CD4-positive, alpha-beta T cell treated with Interleukin-17A for 1 hour (primary cell): ENCODE results near the gene CTU1.

Source experiments
- DNase-seq: peaks from one replicate; pipeline ENCODE4 v3.0.0-alpha.2; 2020

Gene CTU1

DNA sequence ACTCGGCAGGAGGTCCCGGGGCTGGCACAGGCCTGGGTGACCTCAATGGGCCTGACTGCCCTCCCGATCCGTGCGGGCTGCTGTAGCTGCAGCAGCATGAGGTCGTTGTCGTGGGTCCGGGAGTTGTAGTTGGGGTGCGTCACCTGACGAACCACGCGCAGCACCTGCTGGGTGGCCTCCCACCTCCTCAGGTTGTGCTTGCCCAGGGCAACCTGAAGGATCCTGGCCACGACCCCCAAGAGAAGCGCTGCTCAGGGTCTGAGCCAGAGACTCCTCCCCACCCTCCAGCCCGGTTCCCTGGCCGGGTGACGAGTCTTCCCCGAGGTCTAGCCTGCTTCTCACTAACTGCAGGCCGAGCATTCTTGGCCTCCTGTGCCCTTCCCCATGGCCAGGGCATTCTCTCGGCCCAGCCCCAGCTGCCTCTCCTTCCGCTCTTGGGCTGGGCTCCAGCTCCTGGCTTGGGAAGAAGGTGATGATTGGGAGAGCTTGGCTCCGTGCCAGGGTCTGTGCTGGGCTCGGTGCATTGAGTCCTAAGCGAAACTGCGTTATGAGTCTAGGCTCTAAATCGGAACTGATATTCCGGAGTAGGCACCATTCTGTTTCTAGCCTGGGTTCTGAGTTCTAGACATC is 28.6 kb downstream of the CTU1 start:
- DNase-seq, result no peak

DNA sequence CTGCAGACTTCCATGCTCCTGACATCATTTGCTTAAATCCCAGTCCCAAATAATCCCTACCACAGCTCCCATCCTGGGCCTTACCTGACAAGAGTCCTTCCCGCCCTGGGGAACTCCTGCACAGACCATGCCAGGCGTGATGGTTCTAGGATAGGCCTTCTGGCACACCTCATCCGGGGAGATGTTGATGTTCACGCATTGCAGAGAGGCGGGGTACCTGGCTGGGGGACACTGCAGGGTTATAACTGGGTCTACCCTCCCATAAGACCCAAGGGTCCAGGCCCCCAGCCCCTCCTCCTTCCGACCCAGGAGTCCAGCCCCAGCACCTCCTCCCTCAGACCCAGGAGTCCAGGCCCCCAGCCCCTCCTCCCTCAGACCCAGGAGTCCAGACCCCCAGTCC is 29.5 kb downstream of the CTU1 start:
- no peak for DNase-seq

DNA sequence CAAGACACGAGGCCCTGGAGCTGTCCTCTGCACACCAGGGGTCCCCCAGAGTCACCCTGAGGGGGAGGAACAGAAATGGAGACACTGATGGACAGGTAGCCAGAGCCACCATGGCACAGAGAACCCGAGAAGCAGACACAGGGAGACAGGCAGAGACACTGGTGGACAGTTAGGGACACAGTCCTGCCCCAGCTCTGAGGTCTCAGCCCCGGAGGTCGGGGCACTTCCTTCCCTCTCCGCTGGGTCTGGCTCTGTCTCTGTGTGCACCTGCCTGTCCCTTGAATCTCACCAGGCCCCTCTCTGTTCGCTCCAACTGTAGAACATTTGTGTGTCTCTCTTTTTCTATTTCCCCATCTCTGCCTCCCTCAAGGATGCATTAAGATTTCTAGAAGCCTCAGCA is 30.1 kb downstream of the CTU1 start:
- no peak for DNase-seq

DNA sequence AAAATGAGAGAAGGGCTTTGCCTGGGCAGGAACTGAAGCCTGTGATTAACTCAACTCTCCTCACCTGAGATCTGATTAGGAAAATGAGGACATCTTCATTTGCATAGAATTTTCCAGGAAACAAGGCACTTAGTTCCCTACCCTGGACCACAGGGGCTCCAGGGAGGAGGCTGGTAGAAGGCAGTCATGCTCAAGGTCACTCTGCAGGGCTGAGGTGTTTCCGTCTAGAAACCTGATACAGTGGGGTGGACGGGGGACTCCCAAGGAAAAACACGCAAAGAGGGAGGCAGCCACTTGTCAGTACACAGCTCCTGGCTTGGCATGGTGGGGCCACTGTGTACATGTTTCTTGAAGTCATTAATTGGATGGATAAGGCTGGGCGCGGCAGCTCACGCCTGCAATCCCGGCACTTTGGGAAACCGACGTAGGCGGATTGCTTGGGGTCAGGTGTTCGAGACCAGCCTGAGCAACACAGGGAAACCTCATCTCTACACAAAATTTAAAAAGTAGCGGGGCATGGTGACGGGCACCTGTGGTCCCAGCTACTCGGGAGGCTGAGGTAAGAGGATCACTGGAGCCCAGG is 31.5 kb downstream of the CTU1 start:
- no peak for DNase-seq

DNA sequence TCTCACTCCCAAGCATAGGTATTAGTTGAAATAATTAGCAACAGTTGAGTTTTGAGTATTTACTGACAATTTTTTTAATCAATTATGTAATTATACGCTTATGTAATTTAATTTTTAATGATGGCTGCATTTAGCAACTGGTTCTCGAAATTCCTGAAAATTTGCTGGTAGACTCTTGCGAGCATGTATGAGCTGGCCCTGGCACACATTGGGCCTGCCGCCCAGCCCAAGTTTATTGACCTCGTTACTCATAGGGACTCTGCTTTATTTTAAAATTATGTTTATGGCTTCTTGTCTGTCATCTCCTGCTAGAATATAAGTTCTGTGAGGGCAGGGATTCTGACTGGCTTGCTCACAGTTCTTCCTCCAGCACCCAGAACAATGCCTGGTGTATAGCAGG is 32.2 kb downstream of the CTU1 start:
- no peak for DNase-seq

DNA sequence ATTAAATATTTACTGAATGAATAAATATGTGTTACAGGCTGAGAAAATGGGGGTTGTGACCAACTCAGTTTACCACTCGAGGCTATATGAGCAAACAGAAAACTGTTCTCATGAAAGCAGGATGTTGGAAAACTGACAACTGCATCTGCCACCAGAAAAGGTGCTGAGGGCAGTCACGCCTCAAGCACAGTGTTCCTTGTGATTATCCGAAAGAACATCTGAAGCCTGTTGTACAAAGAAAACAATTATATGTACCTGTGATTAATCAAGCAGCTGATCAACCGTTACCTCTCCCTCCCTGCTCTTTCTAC is 37.2 kb downstream of the CTU1 start:
- no peak for DNase-seq

- no peak for DNase-seq
Observed at GRCh38 chr19:51070334-51071094, 37.7 kb downstream of the CTU1 start.

GRCh38 chr19:51066393-51067186 is 41.6 kb downstream of the CTU1 start:
- DNase-seq, result no peak

DNA sequence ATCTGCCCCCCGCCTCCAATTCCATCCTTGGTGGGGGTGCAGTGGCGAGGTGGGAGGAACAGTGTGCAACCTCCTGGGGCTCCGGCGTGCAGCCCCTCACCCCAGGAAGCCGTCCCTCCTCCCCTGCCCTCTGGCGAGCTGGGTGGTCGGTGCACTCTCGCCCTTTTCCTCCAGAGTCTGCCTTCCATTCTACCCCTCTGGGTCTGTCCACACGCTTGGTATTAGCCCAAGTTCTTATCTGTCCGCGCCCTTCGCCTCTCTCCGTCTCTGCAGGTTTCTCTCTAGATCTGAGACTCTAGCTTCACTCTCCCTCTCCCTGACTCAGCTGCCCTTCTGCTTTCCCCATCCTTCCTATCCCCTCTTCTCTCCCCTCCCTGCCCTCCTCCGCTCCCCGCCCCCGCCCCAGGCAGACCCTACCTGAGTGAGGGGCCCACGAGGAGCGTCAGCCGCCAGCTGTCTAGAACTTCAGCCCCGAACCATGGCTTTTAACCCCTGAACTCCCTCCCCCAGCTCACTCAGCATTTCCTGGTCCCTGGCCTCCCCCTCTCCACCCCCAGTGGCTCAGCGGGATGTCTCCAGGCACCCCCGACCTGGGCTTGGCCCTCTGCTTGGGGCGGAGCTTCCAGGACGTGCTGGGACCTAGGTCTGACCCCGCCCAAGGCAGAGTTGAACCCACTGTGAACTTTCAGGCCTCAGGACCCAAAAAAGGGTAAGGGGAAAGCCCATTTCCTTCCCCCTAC is 42.8 kb downstream of the CTU1 start:
- no peak for DNase-seq

- no peak for DNase-seq
Observed at GRCh38 chr19:51064534-51065220, 43.5 kb downstream of the CTU1 start, which contains the start of gene KLK13. TSS of gene KLK13 (minus strand) at chr19:51065092. CDS start at chr19:51065067, 25 bp downstream.

DNA sequence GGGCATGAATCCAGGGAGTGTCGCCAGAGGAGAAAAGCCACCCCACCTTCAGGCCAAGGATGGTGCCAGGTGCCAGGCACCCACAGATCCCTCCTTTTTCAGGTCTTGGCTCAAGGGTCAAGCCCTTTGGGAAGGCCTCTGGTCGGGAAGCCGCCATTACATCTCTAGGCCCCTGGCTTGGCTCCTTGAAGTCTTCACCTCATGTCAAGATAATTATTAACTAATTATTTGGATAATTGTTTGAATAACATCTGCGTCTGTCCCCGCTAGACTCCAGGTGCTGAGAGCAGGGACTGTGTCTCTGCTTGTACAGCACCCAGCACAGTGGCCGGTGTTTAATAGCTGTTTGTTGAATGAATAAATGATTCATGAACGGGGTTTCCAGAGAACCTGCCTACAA is 44.5 kb downstream of the CTU1 start:
- DNase-seq, result no peak

DNA sequence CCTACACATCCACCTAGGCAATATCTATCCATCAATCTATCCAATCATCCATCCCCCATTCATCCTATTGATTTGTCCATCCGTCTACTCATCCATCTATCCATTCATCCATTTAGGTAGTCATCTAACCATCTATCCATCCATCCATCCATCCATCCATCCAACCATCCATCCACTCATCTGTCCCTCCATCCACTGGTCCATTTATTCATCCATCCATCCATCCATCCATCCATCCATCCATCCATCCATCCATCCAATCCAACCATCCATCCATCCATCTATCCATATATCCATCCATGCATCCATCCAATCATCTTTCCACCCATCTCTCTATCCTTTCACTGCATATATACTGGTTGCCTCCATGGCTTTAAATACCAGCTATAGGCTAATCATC is 47.2 kb downstream of the CTU1 start:
- DNase-seq, result no peak

DNA sequence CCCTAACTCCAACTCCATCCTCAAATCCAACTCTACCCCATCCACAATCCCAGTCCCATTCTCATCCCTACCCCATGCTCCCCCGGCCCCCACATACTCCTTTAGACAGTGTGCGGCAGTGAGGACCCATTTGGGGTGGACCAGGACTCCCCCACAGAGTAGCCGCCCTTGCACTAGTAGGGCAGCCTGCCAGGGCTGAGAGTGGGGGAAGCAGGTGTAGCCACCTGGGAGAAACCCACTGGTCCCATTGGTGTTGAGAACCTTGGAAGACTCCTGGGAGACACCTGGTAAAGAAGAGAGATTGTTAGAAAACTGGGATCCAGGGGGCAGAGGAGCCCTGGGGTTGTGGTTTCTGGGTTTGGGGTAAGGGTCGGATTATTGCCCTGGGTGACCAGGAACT is 47.9 kb downstream of the CTU1 start:
- no peak for DNase-seq

- DNase-seq, result no peak
Observed at GRCh38 chr19:51059715-51060114, 48.5 kb downstream of the CTU1 start.

- no peak for DNase-seq
Observed at GRCh38 chr19:51055866-51056265, 52.3 kb downstream of the CTU1 start.
